Right atrium auricular region (tissue), 2 donors: ENCODE data around the gene RBMS2. TPM values are rescaled to one million over a fixed set of nuclear protein-coding genes. Genes with fewer than 3 reads are reported as not detected.
A peak's percentile ranks its signal among the peaks of the same experiment; 100 is the strongest.

Experiments
- DNase-seq: peaks from one replicate; pipeline ENCODE4 v3.0.0-alpha.2; 2019; ENCODE audit warnings: low spot score
- H3K27ac ChIP-seq, 2 donors: fragments of 200-600 bp; sonication (generic); 1 replicate in 1 of 2; 2 replicates in 1 of 2; pipeline ENCODE4 v1.5.1; 2016 to 2019
- H3K27me3 ChIP-seq, 2 donors: fragments of 200-600 bp; sonication (generic); one replicate each; pipeline versions ENCODE4 v1.5.1 to v1.6.0; 2017 to 2019
- H3K36me3 ChIP-seq: fragments of 200-600 bp; sonication (generic); one replicate; pipeline ENCODE4 v1.5.1; 2016
- H3K4me1 ChIP-seq, 2 donors: fragments of 200-600 bp; sonication (generic); one replicate each; pipeline versions ENCODE4 v1.5.1 to v1.6.0; 2017 to 2019
- H3K4me3 ChIP-seq, 2 donors: fragments of 200-600 bp; sonication (generic); 1 replicate in 1 of 2; 2 replicates in 1 of 2; pipeline ENCODE4 v1.5.1; 2017 to 2019; ENCODE audit warnings: mild to moderate bottlenecking in 1 of 2, moderate library complexity in 1 of 2
- H3K9me3 ChIP-seq, 2 donors: fragments of 200-600 bp; sonication (generic); one replicate each; pipeline ENCODE4 v1.5.1; 2019
- CTCF ChIP-seq, 2 donors: fragments of 200-600 bp; sonication (generic); IDR thresholded peaks; one replicate each; pipeline ENCODE4 v1.5.1; 2019; ENCODE audit warnings: antibody characterized with exemption in 2 of 2
- total RNA-seq, 2 donors: library from RNA; depleted of rRNA; stranded (reverse); fragments of >200 nt; gene quantifications; one replicate each; pipeline ENCODE4 v1.1.0, GENCODE V29; 2016

RBMS2 gene
- total RNA-seq, 2 donors from 2014 or later: 12.8 to 28.5 TPM

- Histone ChIP-seq H3K27me3 (no peaks in the 10 kb centered on the region), H3K36me3 (no peaks in the 10 kb centered on the region), H3K27ac (peak overlapping the region; percentile 90 to 91), H3K4me3 (peak overlapping the region; percentile 52 to 61), H3K4me1 (peaks cover 0 to 52% of the 10 kb centered on the region in 2 donors), H3K9me3 (no peaks in the 10 kb centered on the region)
- TF ChIP-seq CTCF (IDR thresholded peaks at IDR 0.05): no peak
- no peak for DNase-seq
Observed at GRCh38 chr12:56522411-56523193, 982 bp downstream of the RBMS2 start.

DNA sequence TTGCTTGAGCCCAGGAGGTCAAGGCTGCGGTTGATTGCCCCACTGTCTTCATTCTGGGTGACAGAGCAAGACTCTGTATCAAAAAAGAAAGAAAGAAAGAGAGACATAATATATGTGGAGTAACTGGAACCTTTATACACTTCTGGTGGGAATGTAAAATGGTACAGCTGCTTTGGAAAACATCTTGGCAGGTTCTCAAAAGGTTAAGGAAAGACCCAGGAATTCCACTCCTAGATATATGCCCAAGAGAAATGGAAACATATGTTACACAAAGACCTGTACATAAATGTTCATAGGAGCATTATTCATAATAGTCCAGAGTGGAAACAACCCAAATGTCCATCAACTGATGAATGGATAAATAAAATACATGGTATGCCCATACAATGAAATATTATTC is 7.2 kb downstream of the RBMS2 start:
- H3K9me3 ChIP-seq: no peaks in the 10 kb centered on the region
- H3K4me3 ChIP-seq: no peak overlapping the region
- no peak for TF ChIP-seq CTCF (IDR thresholded peaks at IDR 0.05)
- H3K4me1 ChIP-seq: peaks cover 0 to 35% of the 10 kb centered on the region in 2 donors
- H3K27me3 ChIP-seq: no peaks in the 10 kb centered on the region
- H3K36me3 ChIP-seq: no peaks in the 10 kb centered on the region
- DNase-seq: no peak
- no peak overlapping the region for H3K27ac ChIP-seq

- no peaks in the 10 kb centered on the region for H3K36me3 ChIP-seq
- no peak overlapping the region for H3K4me3 ChIP-seq
- H3K4me1 ChIP-seq: peaks cover 0 to 33% of the 10 kb centered on the region in 2 donors
- no peak for DNase-seq
- no peaks in the 10 kb centered on the region for H3K9me3 ChIP-seq
- H3K27me3 ChIP-seq: no peaks in the 10 kb centered on the region
- no peak for TF ChIP-seq CTCF (IDR thresholded peaks at IDR 0.05)
- no peak overlapping the region for H3K27ac ChIP-seq
Observed at GRCh38 chr12:56529656-56530055, 8.0 kb downstream of the RBMS2 start.

DNA sequence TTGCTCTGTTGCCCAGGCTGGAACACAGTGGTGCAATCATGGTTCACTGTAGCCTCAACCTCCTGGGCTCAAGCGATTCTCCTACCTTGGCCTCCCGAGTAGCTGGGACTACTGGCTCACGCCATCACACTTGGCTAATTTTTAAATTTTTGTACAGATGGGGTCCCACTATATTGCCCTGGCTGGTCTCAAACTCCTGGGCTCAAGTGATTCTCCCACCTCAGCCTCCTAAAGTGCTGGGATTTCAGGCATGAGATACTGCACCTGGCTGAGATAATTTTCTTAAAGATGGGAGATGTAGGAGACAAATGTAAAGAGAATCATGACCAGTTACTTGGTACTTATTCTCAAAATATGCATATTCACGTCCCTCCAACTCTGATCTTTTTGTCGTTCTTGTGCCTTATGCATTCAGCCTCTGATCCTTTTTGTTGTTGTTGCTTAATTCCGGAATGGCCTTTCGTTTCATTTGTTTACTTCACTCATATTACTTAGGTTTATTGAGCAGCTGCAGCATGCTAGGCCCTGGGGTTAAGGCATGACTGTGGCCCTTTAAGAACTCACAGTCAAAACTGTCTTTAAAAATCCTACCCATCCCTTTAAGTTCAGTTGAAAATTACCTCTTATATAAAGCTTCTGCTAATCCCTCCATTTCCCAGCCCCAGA is 8.9 kb downstream of the RBMS2 start:
- H3K36me3 ChIP-seq: no peaks in the 10 kb centered on the region
- H3K27ac ChIP-seq: no peak overlapping the region
- H3K4me3 ChIP-seq: no peak overlapping the region
- no peak for TF ChIP-seq CTCF (IDR thresholded peaks at IDR 0.05)
- H3K4me1 ChIP-seq: peaks cover 0 to 24% of the 10 kb centered on the region in 2 donors
- H3K9me3 ChIP-seq: no peaks in the 10 kb centered on the region
- DNase-seq: no peak
- no peaks in the 10 kb centered on the region for H3K27me3 ChIP-seq

DNA sequence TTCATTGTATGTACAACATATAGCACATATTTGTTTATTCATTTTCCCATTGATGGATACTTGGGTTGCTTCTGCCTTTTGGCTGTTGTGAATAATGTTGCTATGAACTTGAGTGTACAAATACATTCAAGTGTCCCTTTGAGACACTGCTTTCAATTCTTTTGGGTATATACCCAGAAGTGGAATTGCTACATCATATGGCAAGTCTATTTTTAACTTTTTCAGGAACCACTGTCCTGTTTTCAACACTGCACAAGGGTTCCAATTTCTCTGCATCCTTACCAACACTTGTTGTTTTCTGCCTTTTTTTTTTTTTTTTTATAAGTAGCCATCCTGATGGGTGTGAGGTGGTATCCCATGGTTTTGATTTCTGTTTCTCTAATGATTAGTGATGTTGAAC is 15.9 kb downstream of the RBMS2 start:
- H3K4me3 ChIP-seq: no peak overlapping the region
- DNase-seq: no peak
- H3K9me3 ChIP-seq: no peaks in the 10 kb centered on the region
- H3K4me1 ChIP-seq: peaks cover 0 to 14% of the 10 kb centered on the region in 2 donors
- H3K27ac ChIP-seq: no peak overlapping the region
- no peaks in the 10 kb centered on the region for H3K27me3 ChIP-seq
- no peak for TF ChIP-seq CTCF (IDR thresholded peaks at IDR 0.05)
- H3K36me3 ChIP-seq: no peaks in the 10 kb centered on the region
